ENCODE results near the gene KIAA1549.
"Not testable (repeated sequence)": the region's sequence is repeated elsewhere in the genome, so short reads cannot be mapped to it uniquely, and the experiment has no call there.

KIAA1549 gene

GRCh38 chr7:138848056-138848980, 132.9 kb downstream of the KIAA1549 start:
- DNase-seq = no peak

GRCh38 chr7:138845711-138846110, 135.5 kb downstream of the KIAA1549 start:
- DNase-seq = no peak

- DNase-seq = no peak
Observed at GRCh38 chr7:138843632-138844580, 137.3 kb downstream of the KIAA1549 start.

GRCh38 chr7:138842111-138842510, 139.1 kb downstream of the KIAA1549 start:
- DNase-seq = peak in 1 of 2 donors; percentile 2

GRCh38 chr7:138838166-138838565, 143.0 kb downstream of the KIAA1549 start:
- DNase-seq = no peak

GRCh38 chr7:138837627-138838026, 143.6 kb downstream of the KIAA1549 start:
- DNase-seq = no peak

GRCh38 chr7:138835087-138835486, 146.1 kb downstream of the KIAA1549 start:
- no peak for DNase-seq

- no peak for DNase-seq
Observed at GRCh38 chr7:138834583-138834982, 146.6 kb downstream of the KIAA1549 start.

- no peak for DNase-seq
Observed at GRCh38 chr7:138833596-138833995, 147.6 kb downstream of the KIAA1549 start.

GRCh38 chr7:138832966-138833365, 148.2 kb downstream of the KIAA1549 start:
- DNase-seq = no peak

GRCh38 chr7:138829335-138829734, 151.9 kb downstream of the KIAA1549 start:
- DNase-seq = no peak

GRCh38 chr7:138828302-138828701, 152.9 kb downstream of the KIAA1549 start:
- no peak for DNase-seq

- no peak for DNase-seq
Observed at GRCh38 chr7:138825049-138825721, 156.0 kb downstream of the KIAA1549 start.

GRCh38 chr7:138822867-138823535, 158.2 kb downstream of the KIAA1549 start:
- no peak for DNase-seq

- no peak for DNase-seq
Observed at GRCh38 chr7:138821912-138822311, 159.3 kb downstream of the KIAA1549 start.

- DNase-seq = no peak
Observed at GRCh38 chr7:138819625-138820024, 161.6 kb downstream of the KIAA1549 start.

GRCh38 chr7:138816650-138817049, 164.5 kb downstream of the KIAA1549 start:
- DNase-seq = no peak

- no peak for DNase-seq
Observed at GRCh38 chr7:138814816-138815332, 166.3 kb downstream of the KIAA1549 start.

- DNase-seq = no peak
Observed at GRCh38 chr7:138813945-138814344, 167.2 kb downstream of the KIAA1549 start.

GRCh38 chr7:138811327-138811726, 169.9 kb downstream of the KIAA1549 start:
- DNase-seq = not testable (repeated sequence)

- DNase-seq = no peak
Observed at GRCh38 chr7:138809346-138809745, 171.8 kb downstream of the KIAA1549 start.

GRCh38 chr7:138804618-138805017, 176.6 kb downstream of the KIAA1549 start:
- no peak for DNase-seq
